OCI-LY3 (cell line): Measurements from ENCODE around the gene PDIK1L.
A peak's percentile ranks its signal among the peaks of the same experiment; 100 is the strongest.

Source experiments
- H2AFZ ChIP-seq: fragments of 200-600, 300-600 bp; shearing (Covaris generic); 2 replicates; pipeline ENCODE4 v1.6.0; 2014; ENCODE audit warnings: antibody characterized with exemption, low read depth, low read length
- H3K27ac ChIP-seq: fragments of 200-600, 300-600 bp; sonication (generic); 2 replicates; pipeline ENCODE4 v1.5.1; 2014; ENCODE audit warnings: mild to moderate bottlenecking, low read length, moderate library complexity, mixed read lengths
- H3K27me3 ChIP-seq: fragments of 200-600, 300-600 bp; sonication (generic); 2 replicates; pipeline ENCODE4 v1.6.1; 2014; ENCODE audit warnings: low read depth, low read length, mixed read lengths
- H3K36me3 ChIP-seq: fragments of 200-600, 300-600 bp; sonication (generic); replicated peaks from 2 replicates; pipeline ENCODE3; 2014; ENCODE audit warnings: low read depth, low read length, mixed read lengths
- H3K4me1 ChIP-seq: fragments of 300-600, 200-600 bp; sonication (generic); 2 replicates; pipeline ENCODE4 v1.6.1; 2014; ENCODE audit warnings: low read length, mixed read lengths
- H3K4me2 ChIP-seq: fragments of 200-600, 300-600 bp; sonication (generic); 2 replicates; pipeline ENCODE4 v1.6.1; 2014; ENCODE audit warnings: low read length, mixed read lengths
- H3K4me3 ChIP-seq: fragments of 300-600, 200-600 bp; sonication (generic); 2 replicates; pipeline ENCODE4 v1.5.1; 2014; ENCODE audit warnings: antibody characterized with exemption, mild to moderate bottlenecking, low read length, moderate library complexity
- H3K79me2 ChIP-seq: fragments of 300-600, 200-600 bp; shearing (Covaris generic); 2 replicates; pipeline ENCODE4 v1.6.1; 2014; ENCODE audit warnings: mild to moderate bottlenecking, low read length, mixed read lengths
- H3K9ac ChIP-seq: fragments of 300-600, 200-600 bp; shearing (Covaris generic); 2 replicates; pipeline ENCODE4 v1.6.0; 2014; ENCODE audit warnings: mild to moderate bottlenecking, low read length, moderate library complexity
- H3K9me3 ChIP-seq: fragments of 200-600, 300-600 bp; shearing (Covaris generic); 2 replicates; pipeline ENCODE4 v1.6.1; 2014; ENCODE audit warnings: low read length, mixed read lengths; ENCODE audit not compliant: insufficient read depth
- H4K20me1 ChIP-seq: fragments of 200-600, 300-600 bp; sonication (generic); 2 replicates; pipeline ENCODE4 v1.6.1; 2016; ENCODE audit warnings: low read length, mixed read lengths; ENCODE audit not compliant: insufficient read depth
- EZH2phosphoT487 ChIP-seq: fragments of 200-600 bp; shearing (Covaris generic); IDR thresholded peaks from 2 replicates; pipeline ENCODE4 v1.6.1; 2018; ENCODE audit warnings: antibody characterized with exemption, mixed run types, low read depth
- TF ChIP-seq, protein P1 (sequence below): fragments of 200-600, 300-600 bp; sonication (generic); IDR thresholded peaks from 2 replicates; pipeline ENCODE4 v1.5.1; 2014; ENCODE audit warnings: antibody characterized with exemption, low read length, low read depth

The PDIK1L gene

GRCh38 chr1:26111530-26112406, at the start of gene PDIK1L:
Gene PDIK1L, plus strand, starts transcription at chr1:26111824. Its CDS starts 2,485 bp downstream, at chr1:26114309.
- Histone ChIP-seq H4K20me1 (no peaks in the 10 kb centered on the region), H3K4me1 (peaks cover 11% of the 10 kb centered on the region), H3K36me3 (no peaks in the 10 kb centered on the region), H3K9ac (peak within 1 kb of the TSS; percentile 95), H3K4me2 (peak within 1 kb of the TSS; percentile 86), H3K27me3 (no peaks in the 10 kb centered on the region), H2AFZ (peak within 1 kb of the TSS; percentile 93), H3K9me3 (no peaks in the 10 kb centered on the region), H3K27ac (peak within 1 kb of the TSS; percentile 56), H3K4me3 (peak within 1 kb of the TSS; percentile 85), H3K79me2 (peaks cover 19% of the 10 kb centered on the region)
- no peak for TF ChIP-seq EZH2phosphoT487
- TF ChIP-seq, protein P1, sequence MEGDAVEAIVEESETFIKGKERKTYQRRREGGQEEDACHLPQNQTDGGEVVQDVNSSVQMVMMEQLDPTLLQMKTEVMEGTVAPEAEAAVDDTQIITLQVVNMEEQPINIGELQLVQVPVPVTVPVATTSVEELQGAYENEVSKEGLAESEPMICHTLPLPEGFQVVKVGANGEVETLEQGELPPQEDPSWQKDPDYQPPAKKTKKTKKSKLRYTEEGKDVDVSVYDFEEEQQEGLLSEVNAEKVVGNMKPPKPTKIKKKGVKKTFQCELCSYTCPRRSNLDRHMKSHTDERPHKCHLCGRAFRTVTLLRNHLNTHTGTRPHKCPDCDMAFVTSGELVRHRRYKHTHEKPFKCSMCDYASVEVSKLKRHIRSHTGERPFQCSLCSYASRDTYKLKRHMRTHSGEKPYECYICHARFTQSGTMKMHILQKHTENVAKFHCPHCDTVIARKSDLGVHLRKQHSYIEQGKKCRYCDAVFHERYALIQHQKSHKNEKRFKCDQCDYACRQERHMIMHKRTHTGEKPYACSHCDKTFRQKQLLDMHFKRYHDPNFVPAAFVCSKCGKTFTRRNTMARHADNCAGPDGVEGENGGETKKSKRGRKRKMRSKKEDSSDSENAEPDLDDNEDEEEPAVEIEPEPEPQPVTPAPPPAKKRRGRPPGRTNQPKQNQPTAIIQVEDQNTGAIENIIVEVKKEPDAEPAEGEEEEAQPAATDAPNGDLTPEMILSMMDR = no peak

DNA sequence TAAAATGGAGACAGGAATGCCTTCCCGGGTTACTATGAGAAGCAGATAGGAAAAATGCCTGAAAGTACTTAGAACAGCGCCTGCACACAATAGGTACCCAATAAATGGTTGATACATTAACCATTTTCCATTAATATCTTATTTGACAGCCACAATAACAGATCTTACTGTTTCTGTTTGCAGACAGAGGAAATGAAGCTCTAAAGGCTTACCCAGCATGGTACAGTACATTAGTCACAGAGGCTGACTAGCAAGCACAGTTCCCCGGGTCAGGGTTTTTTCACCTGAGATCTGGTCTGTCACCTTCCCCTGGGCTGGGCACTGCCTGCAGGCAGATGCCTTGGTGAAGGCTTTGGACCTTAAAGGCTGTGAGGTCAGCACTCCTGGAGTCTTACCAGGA, 47.1 kb upstream of the PDIK1L start:
- Histone ChIP-seq H3K4me1 (no peaks in the 10 kb centered on the region), H3K27ac (no peak overlapping the region), H3K79me2 (no peaks in the 10 kb centered on the region), H3K9me3 (no peaks in the 10 kb centered on the region), H3K9ac (no peak overlapping the region), H2AFZ (no peak overlapping the region), H4K20me1 (no peaks in the 10 kb centered on the region), H3K36me3 (no peaks in the 10 kb centered on the region), H3K4me2 (no peak overlapping the region), H3K4me3 (no peak overlapping the region), H3K27me3 (0 out of 2 replicates have a peak, but pooled peaks cover 4% of the 10 kb centered on the region)
- TF ChIP-seq, protein P1 = no peak
- no peak for TF ChIP-seq EZH2phosphoT487

DNA sequence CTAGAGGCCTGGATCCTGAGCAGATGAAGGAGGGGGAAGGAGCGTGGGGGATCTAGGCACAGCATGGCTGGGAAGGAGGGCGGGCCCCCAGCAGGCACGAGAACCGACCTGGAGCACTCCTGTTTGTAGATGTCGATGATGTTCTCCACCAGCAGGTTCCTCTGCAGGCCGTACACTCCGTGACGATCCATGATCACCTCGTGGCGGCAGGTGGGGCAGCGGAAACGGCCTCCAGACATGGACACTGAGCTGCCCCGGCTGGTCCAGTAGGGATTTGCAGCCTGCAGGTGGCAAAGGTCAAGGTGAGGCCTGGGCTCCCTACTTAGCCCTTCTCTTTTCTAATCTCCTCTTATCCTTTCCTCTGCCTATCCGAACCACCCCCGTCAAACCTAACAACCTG, 45.5 kb upstream of the PDIK1L start:
- 0 out of 2 replicates have a peak, but pooled peaks cover 4% of the 10 kb centered on the region for H3K27me3 ChIP-seq
- no peak overlapping the region for H3K9ac ChIP-seq
- no peak overlapping the region for H3K4me3 ChIP-seq
- H4K20me1 ChIP-seq = no peaks in the 10 kb centered on the region
- no peaks in the 10 kb centered on the region for H3K36me3 ChIP-seq
- TF ChIP-seq, protein P1 = no peak
- no peak for TF ChIP-seq EZH2phosphoT487
- H3K4me1 ChIP-seq = no peaks in the 10 kb centered on the region
- no peak overlapping the region for H3K27ac ChIP-seq
- no peak overlapping the region for H2AFZ ChIP-seq
- H3K79me2 ChIP-seq = no peaks in the 10 kb centered on the region
- no peak overlapping the region for H3K4me2 ChIP-seq
- H3K9me3 ChIP-seq = no peaks in the 10 kb centered on the region

GRCh38 chr1:26066857-26067256, 44.8 kb upstream of the PDIK1L start:
- H3K36me3 ChIP-seq = no peaks in the 10 kb centered on the region
- no peak overlapping the region for H3K4me3 ChIP-seq
- H4K20me1 ChIP-seq = no peaks in the 10 kb centered on the region
- no peak overlapping the region for H3K4me2 ChIP-seq
- H3K4me1 ChIP-seq = no peaks in the 10 kb centered on the region
- no peaks in the 10 kb centered on the region for H3K79me2 ChIP-seq
- TF ChIP-seq, protein P1 = no peak
- no peak for TF ChIP-seq EZH2phosphoT487
- H3K27ac ChIP-seq = no peak overlapping the region
- H3K9me3 ChIP-seq = no peaks in the 10 kb centered on the region
- H2AFZ ChIP-seq = no peak overlapping the region
- 0 out of 2 replicates have a peak, but pooled peaks cover 4% of the 10 kb centered on the region for H3K27me3 ChIP-seq
- H3K9ac ChIP-seq = no peak overlapping the region
